H1 (cell line): Measurements from ENCODE around the gene GSTT2.

Experiments used
- ATF2 ChIP-seq: IDR thresholded peaks from 2 replicates; pipeline ENCODE4 v1.6.1; 2012; ENCODE audit warnings: low read length, inconsistent platforms
- CTCF ChIP-seq, 3 experiments: IDR thresholded peaks; 1 replicate in 2 of 3; 2 replicates in 1 of 3; pipeline versions ENCODE4 v1.5.1 to v1.6.1; 2011; ENCODE audit warnings: low read length in 3 of 3, mild to moderate bottlenecking in 3 of 3, inconsistent platforms in 2 of 3, low read depth in 1 of 3, moderate library complexity in 1 of 3; ENCODE audit not compliant: insufficient read depth in 1 of 3; ENCODE audit errors: control extremely low read depth in 1 of 3
- EGR1 ChIP-seq: IDR thresholded peaks from 2 replicates; pipeline ENCODE4 v1.6.1; 2011; ENCODE audit warnings: low read depth, low read length, borderline replicate concordance
- GTF2F1 ChIP-seq: IDR thresholded peaks from 2 replicates; pipeline ENCODE4 v1.6.1; 2012; ENCODE audit warnings: low read depth, low read length, improper control_type of control experiment, borderline replicate concordance
- JUN ChIP-seq: IDR thresholded peaks from 2 replicates; pipeline ENCODE4 v1.6.1; 2011; ENCODE audit warnings: low read depth, mild to moderate bottlenecking, improper control_type of control experiment, low read length
- KDM1A ChIP-seq: fragments of 200-600, 300-600 bp; sonication (generic); IDR thresholded peaks from 2 replicates; pipeline ENCODE4 v1.7.1; 2016; ENCODE audit warnings: mild to moderate bottlenecking, low read length, borderline replicate concordance
- PHF8 ChIP-seq: fragments of 200-600 bp; sonication (generic); conservative IDR thresholded peaks from 2 replicates; pipeline ENCODE4 v1.7.1; 2012; ENCODE audit warnings: low read depth, mild to moderate bottlenecking, inconsistent platforms, low read length, moderate library complexity
- POLR2A ChIP-seq, 2 experiments: IDR thresholded peaks; 1 replicate in 1 of 2; 2 replicates in 1 of 2; pipeline ENCODE4 v1.6.1; 2011; ENCODE audit warnings: low read depth in 2 of 2, low read length in 2 of 2, mild to moderate bottlenecking in 2 of 2; ENCODE audit errors: control extremely low read depth in 1 of 2
- POLR2AphosphoS5 ChIP-seq: IDR thresholded peaks from 2 replicates; pipeline ENCODE4 v1.6.1; 2011; ENCODE audit warnings: low read depth, low read length
- POU5F1 ChIP-seq: IDR thresholded peaks from 2 replicates; pipeline ENCODE4 v1.6.1; 2011; ENCODE audit warnings: low read depth, mild to moderate bottlenecking, low read length, moderate library complexity
- SP4 ChIP-seq: IDR thresholded peaks from 2 replicates; pipeline ENCODE4 v1.6.1; 2012; ENCODE audit warnings: low read length, inconsistent platforms

- TF ChIP-seq ATF2 (no peak), CTCF (IDR thresholded peaks at IDR 0.05; ENCODE audit: control extremely low read depth in 1 of 3, insufficient read depth in 1 of 3, low read depth in 1 of 3, low read length in 3 of 3) (no peak), EGR1 (no peak), POLR2A (IDR thresholded peaks at IDR 0.05; ENCODE audit: control extremely low read depth in 1 of 2, low read depth in 2 of 2, low read length in 2 of 2) (no peak), PHF8 (no peak), POLR2AphosphoS5 (no peak; the same call in 1 of the 2 replicates), KDM1A (no peak), POU5F1 (no peak), GTF2F1 (no peak), SP4 (no peak), JUN (no peak)
Observed at GRCh38 chr22:23969071-23969470, 10.9 kb upstream of the GSTT2 start.
